Subcutaneous adipose tissue (tissue), 4 donors: Measurements from ENCODE around the gene WASHC4. TPM values are rescaled to one million over a fixed set of nuclear protein-coding genes. Genes with fewer than 3 reads are reported as not detected.

Source experiments
- total RNA-seq, 4 donors: library from RNA; depleted of rRNA; stranded (reverse); fragments of >200 nt; gene quantifications; one replicate each; pipeline ENCODE4 v1.1.0, GENCODE V29; 2016
- TF ChIP-seq, protein P1 (sequence below): fragments of 450-650 bp; IDR thresholded peaks from one replicate; pipeline ENCODE4 v1.5.1; 2016; ENCODE audit warnings: low read depth, mild to moderate bottlenecking, control low read depth, antibody characterized with exemption, moderate library complexity

WASHC4 gene
- total RNA-seq, 4 donors from 2014 or later: 77.6 to 132 (median 118) TPM

- TF ChIP-seq, protein P1, sequence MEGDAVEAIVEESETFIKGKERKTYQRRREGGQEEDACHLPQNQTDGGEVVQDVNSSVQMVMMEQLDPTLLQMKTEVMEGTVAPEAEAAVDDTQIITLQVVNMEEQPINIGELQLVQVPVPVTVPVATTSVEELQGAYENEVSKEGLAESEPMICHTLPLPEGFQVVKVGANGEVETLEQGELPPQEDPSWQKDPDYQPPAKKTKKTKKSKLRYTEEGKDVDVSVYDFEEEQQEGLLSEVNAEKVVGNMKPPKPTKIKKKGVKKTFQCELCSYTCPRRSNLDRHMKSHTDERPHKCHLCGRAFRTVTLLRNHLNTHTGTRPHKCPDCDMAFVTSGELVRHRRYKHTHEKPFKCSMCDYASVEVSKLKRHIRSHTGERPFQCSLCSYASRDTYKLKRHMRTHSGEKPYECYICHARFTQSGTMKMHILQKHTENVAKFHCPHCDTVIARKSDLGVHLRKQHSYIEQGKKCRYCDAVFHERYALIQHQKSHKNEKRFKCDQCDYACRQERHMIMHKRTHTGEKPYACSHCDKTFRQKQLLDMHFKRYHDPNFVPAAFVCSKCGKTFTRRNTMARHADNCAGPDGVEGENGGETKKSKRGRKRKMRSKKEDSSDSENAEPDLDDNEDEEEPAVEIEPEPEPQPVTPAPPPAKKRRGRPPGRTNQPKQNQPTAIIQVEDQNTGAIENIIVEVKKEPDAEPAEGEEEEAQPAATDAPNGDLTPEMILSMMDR: no peak
Measured at GRCh38 chr12:105099356-105099755, 8.2 kb upstream of the WASHC4 start.

- TF ChIP-seq, protein P1: no peak
Measured at GRCh38 chr12:105100207-105100985, 7.1 kb upstream of the WASHC4 start.

- TF ChIP-seq, protein P1: no peak
Measured at GRCh38 chr12:105100998-105101397, 6.5 kb upstream of the WASHC4 start.

DNA sequence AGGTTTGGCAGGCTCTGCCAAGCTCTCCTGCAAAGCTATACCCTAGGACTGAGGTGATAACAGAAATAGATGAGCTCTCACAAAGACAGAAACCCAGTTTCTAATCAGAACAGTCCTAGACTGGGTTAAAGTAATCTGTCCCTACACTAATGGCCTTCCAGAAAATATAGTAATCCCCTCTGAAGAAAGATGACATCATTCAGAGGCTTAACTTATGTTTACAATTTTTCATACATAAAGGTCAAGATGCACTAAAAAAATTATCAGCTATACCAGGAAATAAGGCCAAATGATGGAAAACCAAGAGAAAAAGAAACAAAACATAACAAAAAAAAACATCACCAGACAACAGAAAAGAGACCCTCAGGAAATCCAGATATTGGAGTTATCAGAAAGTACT is 4.9 kb upstream of the WASHC4 start:
- TF ChIP-seq, protein P1: no peak

DNA sequence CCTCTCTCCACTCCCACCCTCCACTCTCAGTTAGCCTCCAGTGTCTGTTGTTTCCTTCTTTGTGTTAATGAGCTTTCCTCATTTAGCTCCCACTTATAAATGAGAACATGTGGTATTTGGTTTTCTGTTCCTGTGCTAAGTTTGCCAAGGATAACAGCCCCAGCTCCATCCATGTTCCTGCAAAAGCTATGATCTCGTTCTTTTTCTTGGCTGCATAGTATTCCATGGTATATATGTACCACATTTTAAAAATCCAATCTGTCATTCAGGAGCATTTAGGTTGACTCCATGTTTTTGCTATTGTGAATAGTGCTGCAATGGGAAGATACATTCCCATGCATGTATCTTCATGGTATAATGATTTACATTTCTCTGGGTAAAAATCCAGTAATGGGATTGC is 2.8 kb upstream of the WASHC4 start:
- TF ChIP-seq, protein P1: no peak

DNA sequence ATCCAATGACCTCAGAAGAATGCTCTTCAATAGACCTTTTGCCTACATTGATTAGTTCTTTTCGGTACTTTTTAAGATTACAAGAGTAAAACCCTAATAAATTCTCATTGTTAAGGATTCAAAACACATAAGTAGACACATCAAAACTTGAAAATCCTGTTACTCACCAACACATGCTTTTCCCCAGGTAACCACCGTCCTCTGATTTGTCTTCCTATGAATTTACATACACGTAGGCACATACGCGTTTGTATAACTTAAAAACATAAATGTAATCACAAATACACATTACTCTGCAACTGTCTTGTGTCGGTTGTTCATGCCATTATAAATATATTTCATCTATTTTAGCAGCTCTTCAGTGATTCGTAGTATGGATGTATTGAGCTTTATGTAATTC is 910 bp upstream of the WASHC4 start:
- TF ChIP-seq, protein P1: no peak

GRCh38 chr12:105107171-105107493 is 399 bp upstream of the WASHC4 start:
- TF ChIP-seq, protein P1: no peak
